Measurements from ENCODE around the gene ICAM3.

- no peak for TF ChIP-seq ZFX (IDR thresholded peaks at IDR 0.05)
- TF ChIP-seq REST (IDR thresholded peaks at IDR 0.05; ENCODE audit: low read depth) = no peak
- TF ChIP-seq EZH2 (IDR thresholded peaks at IDR 0.05) = no peak
- TF ChIP-seq CTCF (IDR thresholded peaks at IDR 0.05 in 2 of 3, conservative IDR thresholded peaks at IDR 0.05 in 1 of 3; ENCODE audit: borderline replicate concordance in 1 of 3, insufficient read depth in 1 of 3, low read depth in 2 of 3, low read length in 2 of 3) = no peak
- no peak for TF ChIP-seq POLR2AphosphoS5 (IDR thresholded peaks at IDR 0.05; ENCODE audit: low read depth, low read length)
- no peak for TF ChIP-seq FOSL1 (IDR thresholded peaks at IDR 0.05; ENCODE audit: low read depth)
- TF ChIP-seq SRF (IDR thresholded peaks at IDR 0.05; ENCODE audit: low read depth) = no peak
- no peak for TF ChIP-seq EZH2phosphoT487 (IDR thresholded peaks at IDR 0.05; ENCODE audit: borderline replicate concordance)
- TF ChIP-seq POLR2A (IDR thresholded peaks at IDR 0.05; ENCODE audit: borderline replicate concordance, extremely low read depth, insufficient read depth, insufficient read length) = no peak
- no peak for TF ChIP-seq ATF3 (IDR thresholded peaks at IDR 0.05)
These were observed 45.1 kb downstream of the ICAM3 start for GRCh38 chr19:10294368-10294697.
